GM23338 (cell line): ENCODE measurements around the gene KNOP1. TPM values are rescaled to one million over a fixed set of nuclear protein-coding genes. Genes with fewer than 3 reads are reported as not detected.
"Not testable (repeated sequence)": the region's sequence is repeated elsewhere in the genome, so short reads cannot be mapped to it uniquely, and the experiment has no call there.

Experiments used
- ATAC-seq: fragments of 200-7000 bp; cut with Tn5 transposase; 3 replicates; pipeline ENCODE4 v1.9.1; 2020
- DNase-seq: peaks from one replicate; pipeline ENCODE4 v3.0.0-alpha.2; 2015; ENCODE audit warnings: low spot score
- H2AFZ ChIP-seq: fragments of 200-600 bp; sonication (generic); 2 replicates; pipeline ENCODE4 v1.8.0; 2016; ENCODE audit warnings: antibody characterized with exemption, mild to moderate bottlenecking, moderate library complexity
- H3F3A ChIP-seq: fragments of 200-600 bp; sonication (generic); replicated peaks from 2 replicates; pipeline ENCODE4 v1.8.0; 2017; ENCODE audit warnings: antibody characterized with exemption, mixed run types, low read depth
- H3K27ac ChIP-seq: fragments of 200-600 bp; sonication (generic); 2 replicates; pipeline ENCODE4 v1.6.1; 2016; ENCODE audit warnings: low read depth
- H3K27me3 ChIP-seq: fragments of 200-600 bp; sonication (generic); 2 replicates; pipeline ENCODE4 v1.8.0; 2016; ENCODE audit warnings: mild to moderate bottlenecking, mixed run types, moderate library complexity; ENCODE audit not compliant: insufficient read depth
- H3K36me3 ChIP-seq: fragments of 200-600 bp; sonication (generic); 2 replicates; pipeline ENCODE4 v1.8.0; 2016; ENCODE audit warnings: mild to moderate bottlenecking; ENCODE audit not compliant: insufficient read depth
- H3K4me1 ChIP-seq: fragments of 200-600 bp; sonication (generic); 2 replicates; pipeline ENCODE4 v1.8.0; 2016; ENCODE audit warnings: mild to moderate bottlenecking, moderate library complexity; ENCODE audit not compliant: insufficient read depth
- H3K4me2 ChIP-seq: fragments of 200-600 bp; sonication (generic); 2 replicates; pipeline ENCODE4 v1.7.1; 2017; ENCODE audit warnings: mixed run types
- H3K4me3 ChIP-seq: fragments of 200-600 bp; sonication (generic); 2 replicates; pipeline ENCODE4 v1.6.1; 2016; ENCODE audit warnings: mixed run types
- H3K79me2 ChIP-seq: fragments of 200-600 bp; sonication (generic); replicated peaks from 2 replicates; pipeline ENCODE4 v1.8.0; 2017; ENCODE audit warnings: mild to moderate bottlenecking; ENCODE audit not compliant: insufficient read depth
- H3K9me2 ChIP-seq: fragments of 200-600 bp; sonication (generic); 2 replicates; pipeline ENCODE4 v1.8.0; 2017; ENCODE audit not compliant: insufficient read depth
- H4K20me1 ChIP-seq: fragments of 200-600 bp; sonication (generic); replicated peaks from 2 replicates; pipeline ENCODE4 v1.8.0; 2017; ENCODE audit warnings: mild to moderate bottlenecking; ENCODE audit not compliant: insufficient read depth
- H3K27ac Mint-ChIP-seq: 2 replicates; pipeline ENCODE4 v1.8.0; 2020; ENCODE audit warnings: inconsistent platforms, mild to moderate bottlenecking, moderate library complexity, mixed read lengths
- H3K27me3 Mint-ChIP-seq: 3 replicates; pipeline ENCODE4 v1.8.0; 2022; ENCODE audit warnings: low read depth, mild to moderate bottlenecking, moderate library complexity, mixed read lengths, inconsistent platforms; ENCODE audit not compliant: insufficient read depth, poor library complexity
- H3K36me3 Mint-ChIP-seq: 3 replicates; pipeline ENCODE4 v1.8.0; 2021; ENCODE audit warnings: low read depth, mild to moderate bottlenecking, inconsistent platforms, moderate library complexity, mixed read lengths
- H3K4me1 Mint-ChIP-seq: 3 replicates; pipeline ENCODE4 v1.8.0; 2020; ENCODE audit warnings: mild to moderate bottlenecking, inconsistent platforms, mixed read lengths
- H3K4me3 Mint-ChIP-seq: 3 replicates; pipeline ENCODE4 v1.8.0; 2021; ENCODE audit warnings: moderate library complexity, mild to moderate bottlenecking, inconsistent platforms, mixed read lengths
- H3K9me3 Mint-ChIP-seq: 3 replicates; pipeline ENCODE4 v1.8.0; 2020; ENCODE audit warnings: moderate library complexity, mild to moderate bottlenecking, inconsistent platforms, mixed read lengths
- EZH2phosphoT487 ChIP-seq: fragments of 200-600 bp; sonication (generic); IDR thresholded peaks from one replicate; pipeline ENCODE4 v1.8.1; 2018; ENCODE audit warnings: antibody characterized with exemption; ENCODE audit not compliant: unreplicated experiment
- REST ChIP-seq: IDR thresholded peaks from one replicate; pipeline ENCODE4 v1.6.1; 2018; ENCODE audit warnings: antibody characterized with exemption; ENCODE audit not compliant: unreplicated experiment
- ZNF331 ChIP-seq: fragments of 250-450 bp; sonication (Bioruptor Pico); IDR thresholded peaks from 2 replicates; pipeline ENCODE4 v1.5.0; 2020; ENCODE audit warnings: low read depth, mild to moderate bottlenecking, moderate library complexity
- polyA plus RNA-seq: library from polyadenylated mRNA; unstranded; fragments of >200 nt; fragmentation: Nextera tagmentation; extraction: Ambion mirVana; gene quantifications from 2 replicates; pipeline ENCODE4 v1.2.1, GENCODE V29; 2016
- total RNA-seq: library from RNA; depleted of rRNA; stranded (reverse); fragments of >200 nt; shearing (Covaris generic); gene quantifications from 2 replicates; pipeline ENCODE4 v1.2.3, GENCODE V29; 2014
- TF ChIP-seq, protein P1 (sequence below): fragments of 250-450 bp; sonication (Bioruptor Pico); IDR thresholded peaks from 2 replicates; pipeline ENCODE4 v1.5.0; 2020; ENCODE audit warnings: mild to moderate bottlenecking, moderate library complexity

The KNOP1 gene
- total and polyA plus RNA-seq, 2 experiments from 2014 or later, result 57.7 to 190 TPM

GRCh38 chr16:19717314-19717713, 713 bp downstream of the KNOP1 start:
- no peak for TF ChIP-seq ZNF331 (CRISPR knock-in tag)
- TF ChIP-seq REST, result no peak
- TF ChIP-seq, protein P1, sequence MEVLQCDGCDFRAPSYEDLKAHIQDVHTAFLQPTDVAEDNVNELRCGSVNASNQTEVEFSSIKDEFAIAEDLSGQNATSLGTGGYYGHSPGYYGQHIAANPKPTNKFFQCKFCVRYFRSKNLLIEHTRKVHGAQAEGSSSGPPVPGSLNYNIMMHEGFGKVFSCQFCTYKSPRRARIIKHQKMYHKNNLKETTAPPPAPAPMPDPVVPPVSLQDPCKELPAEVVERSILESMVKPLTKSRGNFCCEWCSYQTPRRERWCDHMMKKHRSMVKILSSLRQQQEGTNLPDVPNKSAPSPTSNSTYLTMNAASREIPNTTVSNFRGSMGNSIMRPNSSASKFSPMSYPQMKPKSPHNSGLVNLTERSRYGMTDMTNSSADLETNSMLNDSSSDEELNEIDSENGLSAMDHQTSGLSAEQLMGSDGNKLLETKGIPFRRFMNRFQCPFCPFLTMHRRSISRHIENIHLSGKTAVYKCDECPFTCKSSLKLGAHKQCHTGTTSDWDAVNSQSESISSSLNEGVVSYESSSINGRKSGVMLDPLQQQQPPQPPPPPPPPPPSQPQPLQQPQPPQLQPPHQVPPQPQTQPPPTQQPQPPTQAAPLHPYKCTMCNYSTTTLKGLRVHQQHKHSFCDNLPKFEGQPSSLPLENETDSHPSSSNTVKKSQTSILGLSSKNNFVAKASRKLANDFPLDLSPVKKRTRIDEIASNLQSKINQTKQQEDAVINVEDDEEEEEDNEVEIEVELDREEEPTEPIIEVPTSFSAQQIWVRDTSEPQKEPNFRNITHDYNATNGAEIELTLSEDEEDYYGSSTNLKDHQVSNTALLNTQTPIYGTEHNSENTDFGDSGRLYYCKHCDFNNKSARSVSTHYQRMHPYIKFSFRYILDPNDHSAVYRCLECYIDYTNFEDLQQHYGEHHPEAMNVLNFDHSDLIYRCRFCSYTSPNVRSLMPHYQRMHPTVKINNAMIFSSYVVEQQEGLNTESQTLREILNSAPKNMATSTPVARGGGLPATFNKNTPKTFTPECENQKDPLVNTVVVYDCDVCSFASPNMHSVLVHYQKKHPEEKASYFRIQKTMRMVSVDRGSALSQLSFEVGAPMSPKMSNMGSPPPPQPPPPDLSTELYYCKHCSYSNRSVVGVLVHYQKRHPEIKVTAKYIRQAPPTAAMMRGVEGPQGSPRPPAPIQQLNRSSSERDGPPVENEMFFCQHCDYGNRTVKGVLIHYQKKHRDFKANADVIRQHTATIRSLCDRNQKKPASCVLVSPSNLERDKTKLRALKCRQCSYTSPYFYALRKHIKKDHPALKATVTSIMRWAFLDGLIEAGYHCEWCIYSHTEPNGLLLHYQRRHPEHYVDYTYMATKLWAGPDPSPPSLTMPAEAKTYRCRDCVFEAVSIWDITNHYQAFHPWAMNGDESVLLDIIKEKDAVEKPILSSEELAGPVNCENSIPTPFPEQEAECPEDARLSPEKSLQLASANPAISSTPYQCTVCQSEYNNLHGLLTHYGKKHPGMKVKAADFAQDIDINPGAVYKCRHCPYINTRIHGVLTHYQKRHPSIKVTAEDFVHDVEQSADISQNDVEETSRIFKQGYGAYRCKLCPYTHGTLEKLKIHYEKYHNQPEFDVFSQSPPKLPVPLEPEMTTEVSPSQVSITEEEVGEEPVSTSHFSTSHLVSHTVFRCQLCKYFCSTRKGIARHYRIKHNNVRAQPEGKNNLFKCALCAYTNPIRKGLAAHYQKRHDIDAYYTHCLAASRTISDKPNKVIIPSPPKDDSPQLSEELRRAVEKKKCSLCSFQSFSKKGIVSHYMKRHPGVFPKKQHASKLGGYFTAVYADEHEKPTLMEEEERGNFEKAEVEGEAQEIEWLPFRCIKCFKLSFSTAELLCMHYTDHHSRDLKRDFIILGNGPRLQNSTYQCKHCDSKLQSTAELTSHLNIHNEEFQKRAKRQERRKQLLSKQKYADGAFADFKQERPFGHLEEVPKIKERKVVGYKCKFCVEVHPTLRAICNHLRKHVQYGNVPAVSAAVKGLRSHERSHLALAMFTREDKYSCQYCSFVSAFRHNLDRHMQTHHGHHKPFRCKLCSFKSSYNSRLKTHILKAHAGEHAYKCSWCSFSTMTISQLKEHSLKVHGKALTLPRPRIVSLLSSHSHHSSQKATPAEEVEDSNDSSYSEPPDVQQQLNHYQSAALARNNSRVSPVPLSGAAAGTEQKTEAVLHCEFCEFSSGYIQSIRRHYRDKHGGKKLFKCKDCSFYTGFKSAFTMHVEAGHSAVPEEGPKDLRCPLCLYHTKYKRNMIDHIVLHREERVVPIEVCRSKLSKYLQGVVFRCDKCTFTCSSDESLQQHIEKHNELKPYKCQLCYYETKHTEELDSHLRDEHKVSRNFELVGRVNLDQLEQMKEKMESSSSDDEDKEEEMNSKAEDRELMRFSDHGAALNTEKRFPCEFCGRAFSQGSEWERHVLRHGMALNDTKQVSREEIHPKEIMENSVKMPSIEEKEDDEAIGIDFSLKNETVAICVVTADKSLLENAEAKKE (CRISPR knock-in tag), result no peak
- TF ChIP-seq EZH2phosphoT487, result no peak
- Histone ChIP-seq H4K20me1 (peaks cover 43% of the 10 kb centered on the region), H3K4me3 (peak overlapping the region; percentile 100), H3K9me2 (no peaks in the 10 kb centered on the region), H3K27me3 (no peaks in the 10 kb centered on the region), H3F3A (peaks cover 13% of the 10 kb centered on the region; the same call in 1 of the 2 replicates), H3K4me1 (peaks cover 25% of the 10 kb centered on the region), H3K4me2 (peak overlapping the region; percentile 96), H3K79me2 (peaks cover 76% of the 10 kb centered on the region), H2AFZ (peak overlapping the region; percentile 95), H3K27ac (peak overlapping the region; percentile 99), H3K36me3 (peaks cover 20% of the 10 kb centered on the region)
- peaks cover 48% of the 10 kb centered on the region for H3K36me3 Mint-ChIP-seq
- peak overlapping the region; percentile 95 for H3K4me3 Mint-ChIP-seq
- no peaks in the 10 kb centered on the region for H3K9me3 Mint-ChIP-seq
- DNase-seq, result peak; percentile 64
- peaks cover 41% of the 10 kb centered on the region for H3K4me1 Mint-ChIP-seq
- ATAC-seq, result peak; percentile 43
- peak overlapping the region; percentile 99 for H3K27ac Mint-ChIP-seq
- H3K27me3 Mint-ChIP-seq, result peaks cover 18% of the 10 kb centered on the region

- Mint-ChIP-seq H3K4me1 (peaks cover 43% of the 10 kb centered on the region), H3K27me3 (peaks cover 18% of the 10 kb centered on the region), H3K4me3 (peak overlapping the region; percentile 95), H3K27ac (peak overlapping the region; percentile 99; the same call in 1 of the 2 replicates), H3K36me3 (peaks cover 54% of the 10 kb centered on the region)
- not testable (repeated sequence) for DNase-seq, H2AFZ ChIP-seq, ATAC-seq, H3K27ac ChIP-seq, H3K27me3 ChIP-seq, H3K9me3 Mint-ChIP-seq, H3K9me2 ChIP-seq
- peaks cover 13% of the 10 kb centered on the region; the same call in 1 of the 2 replicates for H3F3A ChIP-seq
- H3K36me3 ChIP-seq, result peaks cover 23% of the 10 kb centered on the region
- peak overlapping the region; percentile 96 for H3K4me2 ChIP-seq
- H3K4me3 ChIP-seq, result peak overlapping the region; percentile 100
- H4K20me1 ChIP-seq, result peaks cover 49% of the 10 kb centered on the region
- peaks cover 82% of the 10 kb centered on the region for H3K79me2 ChIP-seq
- H3K4me1 ChIP-seq, result peaks cover 30% of the 10 kb centered on the region
These were observed 1.3 kb downstream of the KNOP1 start for GRCh38 chr16:19716728-19717127.
